ENCODE measurements around the gene MT1G.

MT1G gene

GRCh38 chr16:56690420-56691122 lies 22.7 kb upstream of the MT1G start:
- peaks cover 36% of the 10 kb centered on the region for H3K27me3 Mint-ChIP-seq (ENCODE audit: low read depth, poor library complexity)
- TF ChIP-seq, protein P1, sequence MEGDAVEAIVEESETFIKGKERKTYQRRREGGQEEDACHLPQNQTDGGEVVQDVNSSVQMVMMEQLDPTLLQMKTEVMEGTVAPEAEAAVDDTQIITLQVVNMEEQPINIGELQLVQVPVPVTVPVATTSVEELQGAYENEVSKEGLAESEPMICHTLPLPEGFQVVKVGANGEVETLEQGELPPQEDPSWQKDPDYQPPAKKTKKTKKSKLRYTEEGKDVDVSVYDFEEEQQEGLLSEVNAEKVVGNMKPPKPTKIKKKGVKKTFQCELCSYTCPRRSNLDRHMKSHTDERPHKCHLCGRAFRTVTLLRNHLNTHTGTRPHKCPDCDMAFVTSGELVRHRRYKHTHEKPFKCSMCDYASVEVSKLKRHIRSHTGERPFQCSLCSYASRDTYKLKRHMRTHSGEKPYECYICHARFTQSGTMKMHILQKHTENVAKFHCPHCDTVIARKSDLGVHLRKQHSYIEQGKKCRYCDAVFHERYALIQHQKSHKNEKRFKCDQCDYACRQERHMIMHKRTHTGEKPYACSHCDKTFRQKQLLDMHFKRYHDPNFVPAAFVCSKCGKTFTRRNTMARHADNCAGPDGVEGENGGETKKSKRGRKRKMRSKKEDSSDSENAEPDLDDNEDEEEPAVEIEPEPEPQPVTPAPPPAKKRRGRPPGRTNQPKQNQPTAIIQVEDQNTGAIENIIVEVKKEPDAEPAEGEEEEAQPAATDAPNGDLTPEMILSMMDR (IDR thresholded peaks at IDR 0.05) = no peak
- DNase-seq = no peak
- H3K9me3 Mint-ChIP-seq = peaks cover 29% of the 10 kb centered on the region
- no peak overlapping the region for H3K4me3 Mint-ChIP-seq
- H3K36me3 Mint-ChIP-seq (ENCODE audit: low read depth) = peaks cover 5% of the 10 kb centered on the region
- no peak overlapping the region for H3K27ac Mint-ChIP-seq
- no peaks in the 10 kb centered on the region for H3K4me1 Mint-ChIP-seq

GRCh38 chr16:56689171-56689570 lies 21.3 kb upstream of the MT1G start:
- TF ChIP-seq, protein P1 (IDR thresholded peaks at IDR 0.05) = no peak
- Mint-ChIP-seq H3K27me3 (ENCODE audit: low read depth, poor library complexity) (peaks cover 43% of the 10 kb centered on the region), H3K36me3 (ENCODE audit: low read depth) (peaks cover 8% of the 10 kb centered on the region), H3K27ac (no peak overlapping the region), H3K4me1 (no peaks in the 10 kb centered on the region), H3K4me3 (no peak overlapping the region), H3K9me3 (peaks cover 29% of the 10 kb centered on the region)
- DNase-seq = no peak

DNA sequence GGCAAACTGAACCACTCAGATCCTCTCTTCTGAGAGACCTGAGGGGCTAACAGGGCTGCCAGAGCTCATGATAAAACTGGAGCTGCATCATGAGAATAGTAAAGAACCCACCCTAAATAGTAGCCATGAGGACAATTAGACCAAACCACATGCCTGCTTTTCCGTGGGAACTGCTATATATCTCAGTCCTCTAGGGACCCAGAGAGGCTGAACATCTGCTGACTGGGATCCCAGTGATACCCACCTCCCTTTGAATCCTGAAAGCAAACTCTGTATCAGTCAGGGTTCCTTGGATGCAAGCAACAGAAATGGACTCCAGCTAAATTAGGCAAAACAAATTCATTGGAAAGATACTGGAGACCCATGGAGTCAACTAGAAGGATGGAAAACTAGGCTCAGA lies 20.9 kb upstream of the MT1G start:
- TF ChIP-seq, protein P1 (IDR thresholded peaks at IDR 0.05) = no peak
- peaks cover 43% of the 10 kb centered on the region for H3K27me3 Mint-ChIP-seq (ENCODE audit: low read depth, poor library complexity)
- no peak for DNase-seq
- H3K9me3 Mint-ChIP-seq = peaks cover 29% of the 10 kb centered on the region
- H3K36me3 Mint-ChIP-seq (ENCODE audit: low read depth) = peaks cover 8% of the 10 kb centered on the region
- no peak overlapping the region for H3K4me3 Mint-ChIP-seq
- H3K27ac Mint-ChIP-seq = no peak overlapping the region
- peaks cover under 1% of the 10 kb centered on the region for H3K4me1 Mint-ChIP-seq

DNA sequence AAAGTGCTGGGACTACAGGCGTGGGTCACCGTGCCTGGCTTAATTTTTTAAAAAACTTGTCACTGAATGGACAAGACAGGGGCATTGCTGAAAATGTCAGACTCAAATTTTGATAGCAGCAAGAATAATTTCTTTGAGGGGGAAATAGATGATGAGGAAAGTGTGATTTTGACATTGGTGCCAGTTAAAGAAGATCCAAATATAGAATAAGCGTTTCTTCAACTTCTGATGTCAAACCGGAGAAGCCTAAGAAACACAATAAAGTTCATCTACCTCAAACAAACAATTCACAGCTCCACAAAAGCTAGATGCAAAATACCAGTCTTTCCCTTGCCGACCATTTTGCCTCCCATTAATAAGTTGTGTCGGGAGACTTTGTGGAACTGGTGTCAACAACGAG lies 18.9 kb upstream of the MT1G start:
- H3K36me3 Mint-ChIP-seq (ENCODE audit: low read depth) = peaks cover 8% of the 10 kb centered on the region
- TF ChIP-seq, protein P1 (IDR thresholded peaks at IDR 0.05) = no peak
- no peak overlapping the region for H3K27ac Mint-ChIP-seq
- peaks cover 40% of the 10 kb centered on the region for H3K27me3 Mint-ChIP-seq (ENCODE audit: low read depth, poor library complexity)
- no peak for DNase-seq
- peaks cover 29% of the 10 kb centered on the region for H3K9me3 Mint-ChIP-seq
- peaks cover 8% of the 10 kb centered on the region for H3K4me1 Mint-ChIP-seq
- H3K4me3 Mint-ChIP-seq = no peak overlapping the region

- H3K4me3 Mint-ChIP-seq = no peak overlapping the region
- H3K9me3 Mint-ChIP-seq = peaks cover 29% of the 10 kb centered on the region
- H3K36me3 Mint-ChIP-seq (ENCODE audit: low read depth) = peaks cover 8% of the 10 kb centered on the region
Observed at GRCh38 chr16:56684926-56685590, 17.2 kb upstream of the MT1G start.

More at GRCh38 chr16:56684926-56685590, 17.2 kb upstream of the MT1G start:
- TF ChIP-seq, protein P1 (IDR thresholded peaks at IDR 0.05) = no peak
- peaks cover 14% of the 10 kb centered on the region for H3K4me1 Mint-ChIP-seq
- H3K27me3 Mint-ChIP-seq (ENCODE audit: low read depth, poor library complexity) = peaks cover 44% of the 10 kb centered on the region
- no peak for DNase-seq
- no peak overlapping the region for H3K27ac Mint-ChIP-seq

Measured in nephron progenitor cell (in vitro differentiated cells).